K562 (cell line): ENCODE results near the gene FHIT. TPM values are rescaled to one million over a fixed set of nuclear protein-coding genes. Genes with fewer than 3 reads are reported as not detected.

Experiments used
- ATAC-seq: fragments of 200-7000 bp; cut with Tn5 transposase; 3 replicates; pipeline ENCODE4 v1.9.1; 2020; ENCODE audit warnings: moderate library complexity
- BruUV-seq: library from RNA; stranded (reverse); fragments of 400-500 nt; replicated peaks from 2 replicates; lab custom pipeline; 2021; lab: Mats Ljungman, UMichigan
- CTCF ChIA-PET: fragments of 300-600 bp; formaldehyde crosslinking; extraction: SDS; loops from one replicate; lab custom pipeline; 2021; ENCODE audit warnings: low intra/inter-chr PET ratio; lab: Yijun Ruan, JAX
- POLR2A ChIA-PET: fragments of 300-600, 350-650 bp; sonication (Branson Sonifier 250); formaldehyde crosslinking; extraction: SDS; loops from one replicate; lab custom pipeline; 2021; ENCODE audit warnings: antibody characterized with exemption, inconsistent platforms; lab: Yijun Ruan, JAX
- DNase-seq, 4 experiments: peaks; one replicate each; pipeline versions ENCODE4 v3.0.0 to v3.0.0-alpha.2; 2011 to 2018; ENCODE audit warnings: low spot score in 3 of 4, mixed read lengths in 3 of 4; ENCODE audit errors: extremely low read depth in 1 of 4
- FAIRE-seq: peaks from 2 replicates; lab custom pipeline; 2011; peaks lifted over from hg19 to GRCh38; lab: Jason Lieb, UNC
- H2AFZ ChIP-seq: 2 replicates; pipeline ENCODE4 v1.6.0; 2011; ENCODE audit warnings: low read depth, low read length, control low read depth, inconsistent platforms
- H3K27ac ChIP-seq: fragments of 200-600 bp; 3 replicates; pipeline ENCODE4 v1.8.0; 2011; ENCODE audit warnings: low read depth, mild to moderate bottlenecking, control low read depth, inconsistent platforms, low read length, moderate library complexity, mixed read lengths; ENCODE audit errors: extremely low read depth
- H3K27me3 ChIP-seq, 2 experiments: fragments of 300-600 bp in 1 of 2; 2 replicates in 1 of 2; 3 replicates in 1 of 2; pipeline versions ENCODE4 v1.6.0 to v1.8.0; 2011; ENCODE audit warnings: inconsistent platforms in 2 of 2, low read length in 2 of 2, mild to moderate bottlenecking in 1 of 2, mixed read lengths in 1 of 2, moderate library complexity in 1 of 2; ENCODE audit not compliant: control insufficient read depth in 2 of 2, insufficient read depth in 2 of 2
- H3K36me3 ChIP-seq: fragments of 300-600 bp; 3 replicates; pipeline ENCODE4 v1.8.0; 2011; ENCODE audit warnings: mild to moderate bottlenecking, low read length, inconsistent platforms; ENCODE audit not compliant: control insufficient read depth, insufficient read depth
- H3K4me1 ChIP-seq, 2 experiments: fragments of 200-600 bp in 1 of 2; replicated peaks in 1 of 2; 2 replicates in 1 of 2; 3 replicates in 1 of 2; pipeline versions ENCODE4 v1.5.1 to v1.8.0; 2011; ENCODE audit warnings: inconsistent platforms in 2 of 2, low read length in 2 of 2, mild to moderate bottlenecking in 1 of 2, mixed read lengths in 1 of 2, moderate library complexity in 1 of 2; ENCODE audit not compliant: control insufficient read depth in 2 of 2, insufficient read depth in 2 of 2
- H3K4me2 ChIP-seq: 2 replicates; pipeline ENCODE4 v1.6.1; 2011; ENCODE audit warnings: low read length, control low read depth, inconsistent platforms, mixed read lengths; ENCODE audit not compliant: insufficient read depth
- H3K4me3 ChIP-seq: fragments of 200-600 bp; sonication (generic), shearing (Covaris generic); 2 replicates; pipeline ENCODE4 v1.5.1; 2016; ENCODE audit warnings: control low read depth, inconsistent platforms
- H3K79me2 ChIP-seq: fragments of 200-600 bp; 3 replicates; pipeline ENCODE4 v1.8.0; 2011; ENCODE audit warnings: low read length, inconsistent platforms; ENCODE audit not compliant: control insufficient read depth, insufficient read depth
- H3K9ac ChIP-seq, 2 experiments: 2 replicates each; pipeline versions ENCODE4 v1.6.0 to v1.6.1; 2011; ENCODE audit warnings: low read depth in 2 of 2, low read length in 2 of 2, control low read depth in 1 of 2, inconsistent platforms in 1 of 2, mild to moderate bottlenecking in 1 of 2, mixed read lengths in 1 of 2; ENCODE audit not compliant: insufficient read depth in 1 of 2
- H3K9me1 ChIP-seq: one replicate; pipeline ENCODE4 v1.6.0; 2011; ENCODE audit warnings: inconsistent platforms, mild to moderate bottlenecking, low read length, moderate library complexity; ENCODE audit not compliant: control insufficient read depth, insufficient read depth
- H3K9me3 ChIP-seq: replicated peaks from 2 replicates; pipeline ENCODE4 v1.5.1; 2011; ENCODE audit warnings: low read depth, low read length, inconsistent platforms; ENCODE audit not compliant: control insufficient read depth, insufficient read depth
- H4K20me1 ChIP-seq: replicated peaks from 2 replicates; pipeline ENCODE4 v1.6.1; 2011; ENCODE audit warnings: low read length, inconsistent platforms, mixed read lengths; ENCODE audit not compliant: control insufficient read depth, insufficient read depth
- C11orf30 ChIP-seq: fragments of 450-650 bp; IDR thresholded peaks from 2 replicates; pipeline ENCODE4 v1.6.1; 2016; ENCODE audit warnings: low read depth, mild to moderate bottlenecking
- GATAD2B ChIP-seq: fragments of 450-650 bp; IDR thresholded peaks from 2 replicates; pipeline ENCODE4 v1.6.1; 2017; ENCODE audit warnings: mild to moderate bottlenecking, borderline replicate concordance
- L3MBTL2 ChIP-seq: fragments of 450-650 bp; IDR thresholded peaks from 2 replicates; pipeline ENCODE4 v1.6.1; 2016; ENCODE audit warnings: mild to moderate bottlenecking, moderate library complexity
- MAFF ChIP-seq: IDR thresholded peaks from 2 replicates; pipeline ENCODE4 v1.6.1; 2012; ENCODE audit warnings: low read length, improper control_type of control experiment
- MAFG ChIP-seq: fragments of 450-650 bp; conservative IDR thresholded peaks from 2 replicates; pipeline ENCODE4 v1.6.1; 2016; ENCODE audit warnings: missing genetic modification characterization, missing compliant biosample characterization
- MAFK ChIP-seq: IDR thresholded peaks from 2 replicates; pipeline ENCODE4 v1.6.1; 2011; ENCODE audit warnings: low read length, improper control_type of control experiment
- TFE3 ChIP-seq: fragments of 450-650 bp; formaldehyde crosslinking; IDR thresholded peaks from 2 replicates; pipeline ENCODE4 v1.4.0; 2020; ENCODE audit warnings: mild to moderate bottlenecking, mixed read lengths
- ZNF143 ChIP-seq: sonication (generic); formaldehyde crosslinking; IDR thresholded peaks from 2 replicates; pipeline ENCODE4 v1.9.0; 2022; ENCODE audit warnings: mild to moderate bottlenecking, missing genetic modification reagents
- ZNF316 ChIP-seq: fragments of 450-650 bp; IDR thresholded peaks from 2 replicates; pipeline ENCODE4 v1.6.1; 2016
- in situ Hi-C: fragments of 300-500 bp; cut with MboI; formaldehyde crosslinking; loops from 4 replicates; pipeline ENCODE4 v1.15.0; 2018; ENCODE audit warnings: inconsistent platforms, mixed read lengths
- intact Hi-C: fragments of 100-400 bp; cut with micrococcal nuclease; formaldehyde crosslinking; loops from 2 replicates; pipeline ENCODE4 v1.14.2; 2022
- polyA plus RNA-seq, 8 experiments: library from polyadenylated mRNA; depleted of rRNA in 4 of 8; stranded (reverse) in 5 of 8; unstranded in 3 of 8; fragments of >200 nt; fragmentation: Nextera tagmentation in 2 of 8; fragmentation: Illumina TruSeq in 1 of 8; extraction: Ambion mirVana in 2 of 8; extraction: Trizol in 1 of 8; gene quantifications; 2 replicates each; pipeline versions ENCODE4 v1.2.1 to v1.2.3, GENCODE V29; 2011 to 2014; ENCODE audit warnings: inconsistent platforms in 1 of 8, missing spikeins in 1 of 8
- total RNA-seq, 7 experiments: library from RNA; depleted of rRNA in 6 of 7; stranded (reverse); fragments of >200 nt in 6 of 7; fragmentation: Illumina TruSeq in 2 of 7; extraction: Trizol in 2 of 7; gene quantifications; 2 replicates each; pipeline versions ENCODE4 v1.2.1 to v1.2.3, GENCODE V29; 2011 to 2021; ENCODE audit warnings: low replicate concordance in 1 of 7

The FHIT gene
- total and polyA plus RNA-seq, 9 of the 15 experiments (the other 6 are each of a cell fraction or from before 2014, with no cell fraction given), result 1.7 to 9.1 (median 4.3) TPM

DNA sequence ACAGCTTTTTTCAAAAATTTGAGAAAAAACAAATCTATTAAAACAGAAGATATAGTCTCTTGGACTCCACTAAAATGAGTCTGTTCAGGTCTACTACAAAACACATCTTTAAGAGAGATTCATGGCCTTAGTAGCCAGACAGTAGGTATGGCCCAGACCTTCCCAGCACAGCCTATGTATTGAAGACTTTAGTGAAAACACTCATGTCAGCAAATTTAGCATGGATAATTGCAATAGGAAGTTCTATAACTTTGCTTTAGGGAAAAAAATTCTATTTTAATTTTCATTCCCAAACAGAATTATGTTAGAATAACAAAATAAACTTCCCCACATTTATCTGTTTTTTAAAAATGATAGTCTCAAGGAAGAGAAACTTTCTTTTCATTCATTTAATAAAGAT, 976.6 kb downstream of the FHIT start:
- H3K36me3 ChIP-seq, result peaks cover 7% of the 10 kb centered on the region; the same call in 1 of the 3 replicates
- no peak for FAIRE-seq

More for the DNA sequence above, 976.6 kb downstream of the FHIT start:
- H3K9me1 ChIP-seq, result no peaks in the 10 kb centered on the region
- H2AFZ ChIP-seq, result no peak overlapping the region
- ChIA-PET POLR2A (no interaction called here), CTCF (no interaction called here)
- H3K27me3 ChIP-seq, result no peaks in the 10 kb centered on the region
- no peaks in the 10 kb centered on the region for H4K20me1 ChIP-seq
- in situ Hi-C loops, result no loop called here
- no peak overlapping the region for H3K4me2 ChIP-seq
- intact Hi-C loops, result loop anchor here (10.0 kb wide), 1 partner anchor 160 kb away; no protein-coding TSS in a partner anchor
- no peak overlapping the region for H3K4me3 ChIP-seq
- peaks cover 9% of the 10 kb centered on the region for H3K9me3 ChIP-seq
- H3K79me2 ChIP-seq, result peaks cover 43% of the 10 kb centered on the region
- no peak overlapping the region for H3K27ac ChIP-seq
- DNase-seq (no peak), ATAC-seq (no peak)
- H3K4me1 ChIP-seq, result peaks cover 0 to 26% of the 10 kb centered on the region in 2 experiments; a peak in 3 of 5 replicates
- no peak overlapping the region for H3K9ac ChIP-seq
- BruUV-seq, result no TSS peak
- TF ChIP-seq MAFF, result peak; percentile 85
- TF ChIP-seq C11orf30, result peak; percentile 82
- peak; percentile 57 for TF ChIP-seq MAFG (tag)
- TF ChIP-seq TFE3, result no peak
- TF ChIP-seq GATAD2B, result no peak
- peak; percentile 86 for TF ChIP-seq MAFK
- TF ChIP-seq L3MBTL2, result no peak
- no peak for TF ChIP-seq ZNF143 (CRISPR knock-in tag)
- TF ChIP-seq ZNF316, result peak; percentile 87
